Neural cell (in vitro differentiated cells): ENCODE results near the gene FGF21.

Source experiments
- CTCF ChIP-seq: fragments of 450-650 bp; IDR thresholded peaks from 2 replicates; pipeline ENCODE4 v1.5.1; 2014; ENCODE audit warnings: antibody characterized with exemption, mild to moderate bottlenecking, moderate library complexity; ENCODE audit not compliant: poor library complexity, severe bottlenecking
- EP300 ChIP-seq: fragments of 450-650 bp; conservative IDR thresholded peaks from 2 replicates; pipeline ENCODE4 v1.6.1; 2014; ENCODE audit warnings: antibody characterized with exemption, mild to moderate bottlenecking, moderate library complexity; ENCODE audit not compliant: poor library complexity, severe bottlenecking
- EZH2 ChIP-seq: fragments of 200-600, 300-800 bp; shearing (Covaris generic), sonication (generic); IDR thresholded peaks from 2 replicates; pipeline ENCODE4 v1.6.1; 2014; ENCODE audit warnings: antibody characterized with exemption, low read length, borderline replicate concordance, mild to moderate bottlenecking; ENCODE audit not compliant: insufficient read depth, poor library complexity, severe bottlenecking
- RAD21 ChIP-seq: fragments of 450-650 bp; conservative IDR thresholded peaks from 2 replicates; pipeline ENCODE4 v1.6.1; 2014; ENCODE audit warnings: antibody characterized with exemption, mild to moderate bottlenecking, moderate library complexity
- REST ChIP-seq: IDR thresholded peaks from 2 replicates; pipeline ENCODE4 v1.6.1; 2012; ENCODE audit warnings: borderline replicate concordance
- TAF1 ChIP-seq: IDR thresholded peaks from 2 replicates; pipeline ENCODE4 v1.6.1; 2012; ENCODE audit warnings: low read depth

- no peak for TF ChIP-seq CTCF
- no peak for TF ChIP-seq EZH2
- TF ChIP-seq EP300 = no peak
- TF ChIP-seq TAF1 = no peak
- no peak for TF ChIP-seq RAD21
- TF ChIP-seq REST = no peak
Measured at GRCh38 chr19:48793271-48793670, 37.9 kb downstream of the FGF21 start.
